ENCODE measurements around the gene POU2AF1. TPM values are rescaled to one million over a fixed set of nuclear protein-coding genes. Genes with fewer than 3 reads are reported as not detected.

Gene POU2AF1
- total and polyA plus RNA-seq, 2 donors (not counting 1 experiment from before 2014, with no cell fraction given): 0.17 TPM; not detected in 1

GRCh38 chr11:111358038-111359001, 20.8 kb downstream of the POU2AF1 start:
- TF ChIP-seq EZH2 (IDR thresholded peaks at IDR 0.05; ENCODE audit: low read length, missing control alignments) (no peak), CTCF (conservative IDR thresholded peaks at IDR 0.05 in 1 of 2, IDR thresholded peaks at IDR 0.05 in 1 of 2; ENCODE audit: low read depth in 1 of 2, low read length in 2 of 2) (no peak)
- DNase-seq (ENCODE audit: low read depth in 2 of 2): no peak
- Histone ChIP-seq H3K9me3 (ENCODE audit: control insufficient read depth, insufficient read depth, low read depth, low read length) (no peaks in the 10 kb centered on the region), H3K4me2 (ENCODE audit: extremely low read depth, insufficient read depth, low read length) (no peak overlapping the region), H3K4me3 (replicated peaks in 1 of 4; ENCODE audit: control extremely low read depth in 1 of 4, insufficient read depth in 1 of 4, low read depth in 3 of 4, low read length in 4 of 4) (no peak overlapping the region), H3K79me2 (ENCODE audit: control insufficient read depth, insufficient read depth, low read length) (no peaks in the 10 kb centered on the region), H3K27me3 (ENCODE audit: control insufficient read depth, insufficient read depth, low read length) (no peaks in the 10 kb centered on the region), H3K27ac (ENCODE audit: insufficient read depth, low read length) (no peak overlapping the region), H3K4me1 (ENCODE audit: control insufficient read depth, extremely low read depth, insufficient read depth, low read length) (no peaks in the 10 kb centered on the region), H2AFZ (ENCODE audit: low read length) (no peak overlapping the region), H3K36me3 (ENCODE audit: control insufficient read depth, insufficient read depth, low read length) (no peaks in the 10 kb centered on the region), H3K9ac (ENCODE audit: insufficient read depth, low read length) (no peak overlapping the region), H4K20me1 (ENCODE audit: control insufficient read depth, extremely low read depth, insufficient read depth, low read length) (no peaks in the 10 kb centered on the region)

- Histone ChIP-seq H3K9ac (ENCODE audit: insufficient read depth, low read length) (no peak overlapping the region), H3K79me2 (ENCODE audit: control insufficient read depth, insufficient read depth, low read length) (no peaks in the 10 kb centered on the region), H3K27ac (ENCODE audit: insufficient read depth, low read length) (no peak overlapping the region), H3K4me3 (replicated peaks in 1 of 4; ENCODE audit: control extremely low read depth in 1 of 4, insufficient read depth in 1 of 4, low read depth in 3 of 4, low read length in 4 of 4) (no peak overlapping the region), H3K4me1 (ENCODE audit: control insufficient read depth, extremely low read depth, insufficient read depth, low read length) (no peaks in the 10 kb centered on the region), H3K4me2 (ENCODE audit: extremely low read depth, insufficient read depth, low read length) (no peak overlapping the region), H3K9me3 (ENCODE audit: control insufficient read depth, insufficient read depth, low read depth, low read length) (no peaks in the 10 kb centered on the region), H3K36me3 (ENCODE audit: control insufficient read depth, insufficient read depth, low read length) (no peaks in the 10 kb centered on the region), H3K27me3 (ENCODE audit: control insufficient read depth, insufficient read depth, low read length) (no peaks in the 10 kb centered on the region), H4K20me1 (ENCODE audit: control insufficient read depth, extremely low read depth, insufficient read depth, low read length) (no peaks in the 10 kb centered on the region), H2AFZ (ENCODE audit: low read length) (no peak overlapping the region)
- no peak for DNase-seq (ENCODE audit: low read depth in 2 of 2)
- TF ChIP-seq EZH2 (IDR thresholded peaks at IDR 0.05; ENCODE audit: low read length, missing control alignments) (no peak), CTCF (conservative IDR thresholded peaks at IDR 0.05 in 1 of 2, IDR thresholded peaks at IDR 0.05 in 1 of 2; ENCODE audit: low read depth in 1 of 2, low read length in 2 of 2) (no peak)
Observed at GRCh38 chr11:111357150-111358037, 21.7 kb downstream of the POU2AF1 start.

GRCh38 chr11:111356660-111357048, 22.4 kb downstream of the POU2AF1 start:
- Histone ChIP-seq H3K9me3 (ENCODE audit: control insufficient read depth, insufficient read depth, low read depth, low read length) (no peaks in the 10 kb centered on the region), H3K36me3 (ENCODE audit: control insufficient read depth, insufficient read depth, low read length) (no peaks in the 10 kb centered on the region), H2AFZ (ENCODE audit: low read length) (no peak overlapping the region), H3K9ac (ENCODE audit: insufficient read depth, low read length) (no peak overlapping the region), H4K20me1 (ENCODE audit: control insufficient read depth, extremely low read depth, insufficient read depth, low read length) (no peaks in the 10 kb centered on the region), H3K27ac (ENCODE audit: insufficient read depth, low read length) (no peak overlapping the region), H3K4me3 (replicated peaks in 1 of 4; ENCODE audit: control extremely low read depth in 1 of 4, insufficient read depth in 1 of 4, low read depth in 3 of 4, low read length in 4 of 4) (no peak overlapping the region), H3K79me2 (ENCODE audit: control insufficient read depth, insufficient read depth, low read length) (no peaks in the 10 kb centered on the region), H3K27me3 (ENCODE audit: control insufficient read depth, insufficient read depth, low read length) (no peaks in the 10 kb centered on the region), H3K4me2 (ENCODE audit: extremely low read depth, insufficient read depth, low read length) (no peak overlapping the region), H3K4me1 (ENCODE audit: control insufficient read depth, extremely low read depth, insufficient read depth, low read length) (no peaks in the 10 kb centered on the region)
- no peak for DNase-seq (ENCODE audit: low read depth in 2 of 2)
- TF ChIP-seq CTCF (conservative IDR thresholded peaks at IDR 0.05 in 1 of 2, IDR thresholded peaks at IDR 0.05 in 1 of 2; ENCODE audit: low read depth in 1 of 2, low read length in 2 of 2) (no peak), EZH2 (IDR thresholded peaks at IDR 0.05; ENCODE audit: low read length, missing control alignments) (no peak)
